GM19467 (cell line): ENCODE measurements around the gene ENPP7.

Experiments
- ATAC-seq: cut with Tn5 transposase; IDR thresholded peaks from one replicate; pipeline ENCODE4 v1.9.1; 2021; ENCODE audit warnings: mild to moderate bottlenecking, moderate library complexity; ENCODE audit not compliant: unreplicated experiment

The ENPP7 gene

DNA sequence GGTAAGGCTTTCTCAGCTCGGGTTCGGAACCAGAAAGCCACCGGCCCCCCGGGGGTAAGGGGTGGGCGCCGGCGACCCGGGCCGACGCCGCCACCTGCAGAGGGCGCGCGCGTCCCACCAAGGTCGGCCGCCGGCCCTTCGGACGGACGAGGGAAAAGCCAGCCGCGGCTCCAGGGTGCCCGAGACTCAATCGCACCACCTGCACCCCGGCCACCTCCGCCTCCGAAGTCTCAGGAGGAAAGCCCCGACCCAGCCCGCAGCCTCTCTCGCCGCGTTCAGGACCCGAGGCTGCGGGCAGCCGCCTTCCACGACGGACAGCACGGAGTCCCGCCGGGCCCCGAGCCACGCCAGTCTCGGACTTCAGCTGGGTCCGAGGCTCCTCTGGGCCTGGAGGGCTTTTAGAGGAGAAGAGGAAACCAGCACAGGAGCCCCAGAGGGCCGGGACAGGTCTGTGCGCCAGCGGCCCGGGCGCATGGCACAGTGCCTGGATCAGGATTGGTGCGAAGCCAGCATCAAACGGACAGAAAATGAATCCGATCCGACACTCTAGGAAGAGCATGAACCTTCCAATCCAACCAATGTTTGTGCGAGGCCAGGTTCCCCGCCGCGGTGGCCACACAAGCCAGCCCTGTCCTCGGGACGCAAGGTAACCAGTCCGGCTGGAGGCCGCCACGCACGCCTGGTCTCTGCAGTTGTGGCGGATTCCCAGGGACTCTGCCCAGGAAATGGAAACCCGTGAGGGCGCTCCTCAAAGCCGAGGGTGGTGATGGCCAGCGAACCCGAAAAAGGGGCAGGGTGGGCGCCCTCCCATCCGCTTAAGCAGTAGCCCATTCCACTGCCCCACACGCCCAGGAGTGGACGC lies 59.4 kb downstream of the ENPP7 start:
- ATAC-seq: no peak

DNA sequence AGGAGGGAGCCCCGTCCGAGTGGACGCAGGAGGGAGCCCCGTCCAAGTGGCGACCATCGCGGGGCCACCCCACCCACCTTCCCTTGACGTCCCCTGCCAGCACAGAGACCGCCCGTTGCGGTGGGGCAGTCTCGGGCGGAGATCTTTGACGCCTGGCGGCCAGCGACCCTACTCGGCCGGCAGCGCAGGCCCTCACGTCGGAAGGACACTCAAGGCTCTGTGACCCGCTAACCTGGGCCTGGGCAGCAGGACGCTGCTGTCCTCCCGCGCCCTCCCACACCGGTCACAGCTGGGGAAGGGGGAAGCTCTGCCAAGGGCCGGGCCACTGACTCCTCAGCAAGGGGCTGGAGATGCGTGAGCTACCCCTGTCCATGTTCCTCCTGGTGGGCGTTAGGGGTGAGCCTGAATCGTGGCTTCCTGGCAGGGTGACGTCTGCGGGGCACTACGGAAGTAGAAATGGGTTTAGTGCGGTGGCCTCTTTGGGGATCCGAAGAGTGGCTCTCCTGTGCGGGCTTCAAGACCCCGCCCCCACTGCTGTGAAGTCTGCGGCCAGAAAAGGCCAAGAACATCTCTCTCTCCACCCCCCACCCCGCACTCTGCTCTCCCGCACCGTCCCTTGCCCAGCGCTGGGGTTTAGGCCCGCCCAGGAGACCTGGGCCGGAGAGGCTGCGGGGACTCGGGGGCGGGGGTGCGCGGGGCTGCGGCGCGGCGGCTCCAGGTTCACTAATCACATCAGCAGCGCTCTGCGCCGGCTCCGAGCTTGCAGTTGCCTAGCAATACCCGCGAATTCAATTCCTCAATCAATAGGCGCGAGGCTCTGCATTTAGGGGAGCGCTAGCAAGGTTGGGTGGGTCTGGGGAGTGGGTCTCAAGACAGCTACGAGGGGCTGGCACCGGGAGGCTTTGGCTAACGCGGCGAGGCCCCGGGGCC lies 60.3 kb downstream of the ENPP7 start:
- no peak for ATAC-seq

DNA sequence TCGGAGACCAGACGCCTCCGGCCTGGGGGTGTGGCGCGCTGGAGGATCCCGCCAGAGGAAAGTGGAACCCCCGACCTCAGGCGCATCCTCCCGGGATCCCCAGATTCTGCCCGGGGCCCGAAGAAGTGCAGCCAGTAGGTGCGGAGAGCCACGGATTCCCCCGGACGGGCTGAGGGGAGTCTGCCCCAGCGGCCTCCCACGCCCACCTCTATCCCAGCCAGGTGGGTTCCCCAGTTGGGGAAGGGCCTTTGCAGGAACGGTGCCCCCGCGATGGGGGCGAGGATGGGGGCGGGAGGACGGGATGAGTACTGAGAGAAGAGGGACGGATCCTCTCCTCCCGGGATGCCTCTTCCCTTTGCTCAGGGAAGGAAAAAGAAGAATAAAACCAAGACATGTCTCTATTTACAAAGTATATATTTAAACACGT lies 61.0 kb downstream of the ENPP7 start:
- no peak for ATAC-seq
